ENCODE data around the gene PDE8A.

PDE8A gene

GRCh38 chr15:85091990-85092389, 110.3 kb downstream of the PDE8A start:
- no peak for DNase-seq (ENCODE audit: extremely low spot score)
- CTCF ChIA-PET, result no interaction called here
- TF ChIP-seq CTCF (IDR thresholded peaks at IDR 0.05; ENCODE audit: control extremely low read depth, extremely low read depth, low read depth, missing control alignments), result no peak
- POLR2A ChIA-PET, result no interaction called here

GRCh38 chr15:85094685-85095084, 113.0 kb downstream of the PDE8A start:
- no peak for DNase-seq (ENCODE audit: extremely low spot score)
- ChIA-PET CTCF (interaction anchor here (0.9 kb wide), 1 partner anchor 8 kb away, joined by 3 read pairs; no protein-coding TSS in a partner anchor), POLR2A (no interaction called here)
- TF ChIP-seq CTCF (IDR thresholded peaks at IDR 0.05; ENCODE audit: control extremely low read depth, extremely low read depth, low read depth, missing control alignments), result no peak

GRCh38 chr15:85095566-85095965, 113.9 kb downstream of the PDE8A start:
- POLR2A ChIA-PET, result no interaction called here
- TF ChIP-seq CTCF (IDR thresholded peaks at IDR 0.05; ENCODE audit: control extremely low read depth, extremely low read depth, low read depth, missing control alignments), result no peak
- no peak for DNase-seq (ENCODE audit: extremely low spot score)
- CTCF ChIA-PET, result interaction anchor here (0.9 kb wide), 1 partner anchor 9 kb away, joined by 3 read pairs; no protein-coding TSS in a partner anchor

- no peak for TF ChIP-seq CTCF (IDR thresholded peaks at IDR 0.05; ENCODE audit: control extremely low read depth, extremely low read depth, low read depth, missing control alignments)
- POLR2A ChIA-PET, result no interaction called here
- DNase-seq (ENCODE audit: extremely low spot score), result no peak
- CTCF ChIA-PET, result interaction anchor here (0.7 to 1.4 kb wide), 5 partner anchors 8 to 192 kb away, joined by 3 to 5 read pairs (median 3); no protein-coding TSS in a partner anchor
These were observed 115.6 kb downstream of the PDE8A start for GRCh38 chr15:85097250-85097649.

GRCh38 chr15:85097725-85098124, 116.1 kb downstream of the PDE8A start:
- DNase-seq (ENCODE audit: extremely low spot score), result no peak
- no peak for TF ChIP-seq CTCF (IDR thresholded peaks at IDR 0.05; ENCODE audit: control extremely low read depth, extremely low read depth, low read depth, missing control alignments)
- ChIA-PET CTCF (interaction anchor here (0.7 to 1.1 kb wide), 2 partner anchors 33 to 109 kb away, joined by 3 read pairs; no protein-coding TSS in a partner anchor), POLR2A (no interaction called here)

GRCh38 chr15:85099195-85099803, 117.6 kb downstream of the PDE8A start:
- no peak for DNase-seq (ENCODE audit: extremely low spot score)
- ChIA-PET CTCF (no interaction called here), POLR2A (no interaction called here)
- TF ChIP-seq CTCF (IDR thresholded peaks at IDR 0.05; ENCODE audit: control extremely low read depth, extremely low read depth, low read depth, missing control alignments), result no peak
